NCI-H82 treated with DMSO at 0.1 percent for 48 hours (cell line): Measurements from ENCODE around the gene PTPN6.

Experiments used
- DNase-seq: peaks from one replicate; lab custom pipeline; 2025; ENCODE audit not compliant: unreplicated experiment; lab: John Stamatoyannopoulos, UW

Gene PTPN6

DNA sequence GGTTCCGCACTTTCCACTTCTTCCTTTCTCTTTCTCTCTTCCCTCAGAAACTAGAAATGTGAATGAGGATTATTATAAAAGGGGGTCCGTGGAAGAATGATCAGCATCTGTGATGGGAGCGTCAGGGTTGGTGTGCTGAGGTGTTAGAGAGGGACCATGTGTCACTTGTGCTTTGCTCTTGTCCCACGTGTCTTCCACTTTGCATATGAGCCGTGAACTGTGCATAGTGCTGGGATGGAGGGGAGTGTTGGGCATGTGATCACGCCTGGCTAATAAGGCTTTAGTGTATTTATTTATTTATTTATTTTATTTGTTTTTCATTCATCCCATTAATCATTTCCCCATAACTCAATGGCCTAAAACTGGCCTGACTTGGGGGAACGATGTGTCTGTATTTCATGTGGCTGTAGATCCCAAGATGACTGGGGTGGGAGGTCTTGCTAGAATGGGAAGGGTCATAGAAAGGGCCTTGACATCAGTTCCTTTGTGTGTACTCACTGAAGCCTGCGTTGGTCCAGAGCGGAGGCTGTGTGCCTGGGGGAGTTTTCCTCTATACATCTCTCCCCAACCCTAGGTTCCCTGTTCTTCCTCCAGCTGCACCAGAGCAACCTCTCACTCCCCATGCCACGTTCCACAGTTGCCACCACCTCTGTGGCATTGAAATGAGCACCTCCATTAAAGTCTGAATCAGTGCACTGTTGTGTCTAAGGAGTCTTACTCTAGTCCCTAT lies 28.0 kb upstream of the PTPN6 start:
- no peak for DNase-seq

DNA sequence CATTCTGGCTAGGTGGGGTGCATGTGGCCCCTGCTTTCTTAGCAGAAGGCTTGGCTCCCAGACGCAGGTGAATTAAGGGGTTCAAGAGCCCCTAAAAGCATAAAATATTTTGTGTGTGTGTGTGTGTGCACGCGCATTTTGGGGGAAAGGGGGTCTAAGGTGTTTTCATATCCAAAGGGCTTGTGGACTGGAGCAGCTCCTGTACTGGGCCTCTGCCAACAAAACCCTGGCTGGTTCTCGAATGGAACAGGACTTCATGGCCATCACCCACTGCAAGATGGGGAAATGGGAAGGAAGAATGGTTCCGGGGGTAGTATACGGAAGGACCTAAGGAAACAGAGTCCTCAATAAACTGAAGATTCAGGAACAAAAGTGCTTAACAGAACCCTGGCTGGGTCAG lies 27.3 kb upstream of the PTPN6 start:
- no peak for DNase-seq

DNA sequence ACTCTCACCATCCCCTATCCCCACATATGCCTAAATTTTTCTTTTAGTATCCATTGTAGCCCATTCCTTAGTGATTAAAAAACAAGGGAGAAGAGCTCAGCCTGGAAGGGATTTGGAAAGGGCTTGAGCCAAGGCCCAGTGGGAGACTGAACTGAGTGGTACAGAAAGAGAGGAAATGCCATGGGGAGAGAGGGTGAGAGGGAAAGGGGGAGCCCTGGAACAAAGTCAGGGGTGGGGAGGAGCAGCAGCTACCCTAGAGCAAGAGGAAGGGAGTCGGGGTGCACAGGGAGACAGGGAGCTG lies 26.0 kb upstream of the PTPN6 start:
- no peak for DNase-seq

DNA sequence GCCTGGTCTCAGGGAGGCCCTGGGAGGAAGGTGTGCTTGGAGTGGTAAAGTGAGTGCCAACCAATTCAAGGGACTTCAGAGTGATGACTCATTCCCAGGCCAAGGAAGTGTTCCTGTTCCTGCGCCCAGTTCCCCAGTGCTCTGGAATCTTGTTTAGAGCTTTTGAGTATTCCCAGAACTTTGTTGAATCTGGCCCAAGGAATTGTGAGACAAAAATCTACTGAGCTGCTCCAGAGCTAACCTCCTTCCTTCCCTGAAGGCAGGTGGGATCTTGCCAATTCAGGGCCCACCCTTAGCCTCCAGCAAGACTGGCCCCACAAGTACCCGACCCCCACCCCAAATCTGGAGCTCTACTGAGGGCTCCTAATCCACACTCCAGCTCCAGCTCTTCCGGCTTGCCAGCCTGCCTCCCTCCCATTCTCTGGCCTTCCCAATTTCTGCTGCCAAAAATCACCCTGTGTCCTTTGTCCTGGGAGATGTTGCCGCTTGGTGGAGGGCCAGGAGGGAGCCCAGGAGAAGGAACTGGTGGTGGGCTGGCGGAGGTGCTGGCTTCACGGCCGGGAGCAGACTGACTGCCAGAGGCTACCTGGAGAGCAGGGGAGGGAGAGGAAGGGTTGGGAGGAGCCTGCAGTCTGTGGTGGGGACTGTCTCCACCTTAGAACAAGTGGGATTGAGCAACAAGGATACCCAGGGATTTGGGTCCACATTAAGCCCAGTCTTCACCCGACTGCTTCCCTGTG lies 25.4 kb upstream of the PTPN6 start:
- no peak for DNase-seq

DNA sequence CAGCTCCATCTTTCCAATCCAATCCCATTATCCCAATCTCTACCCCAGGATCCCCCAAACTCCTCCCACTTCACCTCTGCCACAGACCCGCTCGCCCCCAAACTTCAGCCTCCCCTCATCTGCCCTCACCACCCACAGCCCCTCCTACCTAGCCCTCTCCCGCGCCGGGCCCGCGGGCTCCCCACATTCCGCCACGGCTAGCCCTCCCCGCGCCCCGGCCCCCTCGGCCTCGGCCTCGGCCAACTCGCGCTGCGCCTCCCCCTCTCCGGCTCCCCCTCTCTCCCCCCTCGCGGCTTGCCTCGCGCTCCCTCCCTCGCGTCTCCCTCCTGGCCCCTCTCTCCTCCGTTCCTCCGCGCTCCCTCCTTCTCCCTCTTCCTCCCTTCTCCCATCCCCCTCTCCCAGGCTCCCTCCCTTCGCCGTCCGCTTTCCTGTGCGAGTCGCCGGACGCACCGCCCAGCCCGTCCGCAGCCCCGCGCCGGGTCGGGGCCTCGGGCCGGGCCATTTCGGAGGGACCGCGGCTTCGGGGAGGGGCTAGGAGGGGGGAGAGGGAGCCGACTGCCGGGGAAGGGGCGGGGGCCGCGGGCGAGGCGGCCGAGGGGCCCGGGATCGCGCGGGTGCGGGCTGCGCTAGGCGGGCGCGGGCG lies 23.7 kb upstream of the PTPN6 start, which contains the start of gene ATN1:
ATN1 (plus strand) TSS at position 581 of the 643 bp plus-strand sequence. CDS start 6,043 bp downstream, outside the sequence.
- DNase-seq, result peak; percentile 63

DNA sequence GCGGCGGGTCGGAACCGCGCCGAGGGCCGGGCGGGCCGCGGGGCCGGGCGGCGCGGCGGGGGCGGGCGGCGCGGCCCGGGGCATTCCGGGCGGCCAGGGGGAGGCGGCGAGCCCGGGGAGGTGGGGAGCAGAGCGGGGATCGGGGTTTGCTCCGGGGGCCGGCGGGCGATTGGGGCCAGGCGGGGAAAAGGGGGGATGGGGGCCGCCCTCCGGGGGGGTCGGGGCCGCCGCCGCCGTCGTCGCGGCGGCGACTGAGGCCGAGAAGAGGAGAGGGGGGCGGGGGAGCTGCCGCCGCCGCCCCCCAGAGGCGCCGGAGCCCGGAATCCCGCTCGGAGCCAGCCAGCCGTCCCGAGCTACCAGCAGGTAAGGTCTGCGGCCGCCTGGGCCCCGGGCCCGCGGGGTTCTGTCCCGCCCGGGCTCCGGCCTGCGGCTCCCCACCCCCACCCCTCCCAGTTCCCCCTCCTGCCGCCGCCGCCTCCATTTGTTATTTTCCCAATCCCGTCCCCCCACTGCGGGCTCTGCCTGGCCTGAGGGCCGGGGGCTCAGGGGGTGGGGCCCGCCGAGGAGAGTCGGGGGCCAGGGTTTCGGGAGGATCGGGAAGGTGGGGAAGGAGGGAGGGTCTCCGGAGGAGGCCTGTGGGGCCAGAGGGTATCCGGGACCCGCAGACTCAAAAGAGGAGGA lies 23.0 kb upstream of the PTPN6 start:
- DNase-seq, result no peak

DNA sequence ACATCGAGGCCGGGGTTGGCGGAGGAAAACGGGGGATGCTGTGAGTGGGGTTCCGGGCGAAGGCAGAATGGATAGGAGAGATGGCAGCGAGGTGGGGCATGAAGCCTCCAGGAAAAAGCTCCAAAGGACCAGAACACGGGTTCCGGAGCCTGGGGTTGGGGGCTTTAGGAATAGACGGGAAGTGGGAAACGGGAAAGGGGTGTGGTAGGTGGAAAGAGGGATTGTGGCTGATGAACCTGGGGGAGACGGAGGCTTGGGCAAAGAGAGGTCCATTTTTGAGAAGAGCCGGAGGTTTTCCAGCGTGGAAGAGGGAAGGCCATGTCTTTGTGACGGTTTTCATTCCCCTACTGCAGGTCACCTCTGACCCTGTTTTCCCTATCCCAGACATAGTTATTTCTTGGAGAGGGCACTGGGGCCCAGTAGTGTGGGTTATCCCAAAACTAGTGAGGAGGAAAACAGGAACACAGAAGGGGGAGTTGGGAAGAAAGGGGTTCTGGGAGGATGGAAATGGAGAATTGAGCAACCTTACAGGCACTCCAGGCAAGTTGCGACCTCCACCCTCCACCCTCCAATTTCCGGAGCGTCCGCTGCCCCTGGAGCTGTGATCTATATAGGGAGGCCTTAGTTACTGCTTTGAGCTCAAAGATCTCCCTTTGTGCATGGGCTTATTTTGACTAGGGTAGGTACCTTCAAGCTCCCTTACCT lies 22.3 kb upstream of the PTPN6 start:
- DNase-seq, result no peak

DNA sequence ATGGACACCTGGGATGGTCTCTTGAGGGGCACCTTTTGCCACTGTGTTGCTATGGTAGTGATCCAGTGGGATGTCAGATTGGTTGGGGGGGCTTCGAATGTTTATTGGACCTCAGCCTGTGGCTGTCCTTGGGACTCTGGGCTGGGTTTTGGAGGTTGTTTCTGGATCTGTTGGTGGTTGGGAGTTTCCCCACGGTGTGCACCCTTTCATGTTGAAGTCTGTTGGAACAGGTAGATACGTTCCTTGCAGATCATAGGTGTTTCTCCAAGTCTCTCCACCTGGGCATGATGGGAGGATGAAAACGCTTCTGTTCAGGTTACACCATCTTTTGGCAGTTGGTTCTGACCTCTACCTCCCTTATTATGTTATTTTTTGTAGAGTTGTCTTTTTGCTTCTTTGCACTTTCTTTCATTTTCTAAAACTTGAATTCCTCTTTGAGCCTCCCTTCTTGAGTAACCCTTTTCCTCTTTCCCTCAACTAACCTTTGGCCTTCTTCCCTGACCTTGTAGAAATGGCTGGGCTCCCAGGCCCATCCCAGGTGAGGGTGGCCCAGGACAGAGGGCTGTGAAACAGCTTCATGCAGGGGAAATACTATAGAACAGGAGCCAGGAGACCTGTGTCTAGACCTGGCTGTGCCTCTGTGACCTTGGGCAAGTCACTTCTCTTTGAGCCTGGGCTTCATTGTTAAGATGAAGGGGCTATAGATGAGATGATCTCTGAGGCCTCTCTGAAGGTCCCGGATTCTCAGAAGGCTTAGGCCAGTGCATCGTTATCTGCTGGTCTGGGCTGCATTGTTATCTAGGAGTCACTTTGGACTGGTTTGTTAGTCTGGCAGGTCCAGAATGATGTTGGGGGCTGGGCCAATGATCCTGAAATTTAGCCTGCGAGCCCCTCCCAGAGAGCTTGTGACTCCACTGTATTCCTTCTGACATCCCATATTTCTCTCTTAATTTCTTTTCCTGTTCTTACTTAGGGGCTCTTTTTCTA lies 21.4 kb upstream of the PTPN6 start:
- DNase-seq, result no peak

DNA sequence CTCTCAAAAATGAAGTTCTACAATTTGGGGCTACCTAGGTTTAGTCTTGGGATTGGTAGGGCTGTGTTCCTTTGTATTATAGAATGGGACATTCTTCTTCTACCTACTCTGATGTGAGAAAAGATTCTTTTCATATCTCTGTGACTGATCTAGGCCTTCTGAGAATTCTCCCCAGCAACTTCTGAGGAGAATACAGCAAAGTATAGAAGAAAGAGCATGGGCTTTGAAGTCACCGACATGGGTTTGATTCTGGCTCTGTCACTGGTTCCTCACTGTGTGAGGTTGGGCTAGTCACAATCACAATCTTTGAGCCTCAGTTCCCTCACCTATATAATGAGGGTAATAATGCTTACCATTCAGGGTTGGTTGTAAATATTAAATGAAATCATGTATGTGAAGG lies 18.4 kb upstream of the PTPN6 start:
- DNase-seq, result no peak

DNA sequence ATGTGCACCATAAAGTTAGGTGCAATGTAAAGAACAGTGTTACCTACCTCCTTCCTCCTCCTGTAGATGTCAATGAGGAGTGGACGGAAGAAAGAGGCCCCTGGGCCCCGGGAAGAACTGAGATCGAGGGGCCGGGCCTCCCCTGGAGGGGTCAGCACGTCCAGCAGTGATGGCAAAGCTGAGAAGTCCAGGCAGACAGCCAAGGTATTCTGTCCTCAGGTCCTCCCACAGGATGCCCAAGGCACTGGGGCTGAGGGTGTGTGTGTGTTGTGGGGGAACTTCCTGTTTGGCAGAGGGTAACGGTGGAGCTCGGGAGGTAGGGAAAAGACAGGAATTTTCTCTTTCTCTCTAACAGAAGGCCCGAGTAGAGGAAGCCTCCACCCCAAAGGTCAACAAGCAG lies 17.0 kb upstream of the PTPN6 start:
- DNase-seq, result no peak

DNA sequence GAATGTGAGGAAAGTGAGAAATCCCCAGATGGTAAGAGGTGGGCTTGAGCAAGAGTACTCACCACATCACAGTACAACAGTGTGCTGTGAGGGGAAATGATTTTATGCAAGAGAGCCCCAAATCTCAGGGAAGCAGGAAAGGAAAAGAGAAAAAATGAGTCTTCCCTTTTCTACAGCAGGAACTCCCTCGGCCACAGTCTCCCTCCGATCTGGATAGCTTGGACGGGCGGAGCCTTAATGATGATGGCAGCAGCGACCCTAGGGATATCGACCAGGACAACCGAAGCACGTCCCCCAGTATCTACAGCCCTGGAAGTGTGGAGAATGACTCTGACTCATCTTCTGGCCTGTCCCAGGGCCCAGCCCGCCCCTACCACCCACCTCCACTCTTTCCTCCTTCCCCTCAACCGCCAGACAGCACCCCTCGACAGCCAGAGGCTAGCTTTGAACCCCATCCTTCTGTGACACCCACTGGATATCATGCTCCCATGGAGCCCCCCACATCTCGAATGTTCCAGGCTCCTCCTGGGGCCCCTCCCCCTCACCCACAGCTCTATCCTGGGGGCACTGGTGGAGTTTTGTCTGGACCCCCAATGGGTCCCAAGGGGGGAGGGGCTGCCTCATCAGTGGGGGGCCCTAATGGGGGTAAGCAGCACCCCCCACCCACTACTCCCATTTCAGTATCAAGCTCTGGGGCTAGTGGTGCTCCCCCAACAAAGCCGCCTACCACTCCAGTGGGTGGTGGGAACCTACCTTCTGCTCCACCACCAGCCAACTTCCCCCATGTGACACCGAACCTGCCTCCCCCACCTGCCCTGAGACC lies 15.6 kb upstream of the PTPN6 start:
- no peak for DNase-seq

DNA sequence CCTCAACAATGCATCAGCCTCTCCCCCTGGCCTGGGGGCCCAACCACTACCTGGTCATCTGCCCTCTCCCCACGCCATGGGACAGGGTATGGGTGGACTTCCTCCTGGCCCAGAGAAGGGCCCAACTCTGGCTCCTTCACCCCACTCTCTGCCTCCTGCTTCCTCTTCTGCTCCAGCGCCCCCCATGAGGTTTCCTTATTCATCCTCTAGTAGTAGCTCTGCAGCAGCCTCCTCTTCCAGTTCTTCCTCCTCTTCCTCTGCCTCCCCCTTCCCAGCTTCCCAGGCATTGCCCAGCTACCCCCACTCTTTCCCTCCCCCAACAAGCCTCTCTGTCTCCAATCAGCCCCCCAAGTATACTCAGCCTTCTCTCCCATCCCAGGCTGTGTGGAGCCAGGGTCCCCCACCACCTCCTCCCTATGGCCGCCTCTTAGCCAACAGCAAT lies 14.9 kb upstream of the PTPN6 start:
- DNase-seq, result no peak

DNA sequence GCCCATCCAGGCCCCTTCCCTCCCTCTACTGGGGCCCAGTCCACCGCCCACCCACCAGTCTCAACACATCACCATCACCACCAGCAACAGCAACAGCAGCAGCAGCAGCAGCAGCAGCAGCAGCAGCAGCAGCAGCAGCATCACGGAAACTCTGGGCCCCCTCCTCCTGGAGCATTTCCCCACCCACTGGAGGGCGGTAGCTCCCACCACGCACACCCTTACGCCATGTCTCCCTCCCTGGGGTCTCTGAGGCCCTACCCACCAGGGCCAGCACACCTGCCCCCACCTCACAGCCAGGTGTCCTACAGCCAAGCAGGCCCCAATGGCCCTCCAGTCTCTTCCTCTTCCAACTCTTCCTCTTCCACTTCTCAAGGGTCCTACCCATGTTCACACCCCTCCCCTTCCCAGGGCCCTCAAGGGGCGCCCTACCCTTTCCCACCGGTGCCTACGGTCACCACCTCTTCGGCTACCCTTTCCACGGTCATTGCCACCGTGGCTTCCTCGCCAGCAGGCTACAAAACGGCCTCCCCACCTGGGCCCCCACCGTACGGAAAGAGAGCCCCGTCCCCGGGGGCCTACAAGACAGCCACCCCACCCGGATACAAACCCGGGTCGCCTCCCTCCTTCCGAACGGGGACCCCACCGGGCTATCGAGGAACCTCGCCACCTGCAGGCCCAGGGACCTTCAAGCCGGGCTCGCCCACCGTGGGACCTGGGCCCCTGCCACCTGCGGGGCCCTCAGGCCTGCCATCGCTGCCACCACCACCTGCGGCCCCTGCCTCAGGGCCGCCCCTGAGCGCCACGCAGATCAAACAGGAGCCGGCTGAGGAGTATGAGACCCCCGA lies 14.3 kb upstream of the PTPN6 start:
- no peak for DNase-seq

DNA sequence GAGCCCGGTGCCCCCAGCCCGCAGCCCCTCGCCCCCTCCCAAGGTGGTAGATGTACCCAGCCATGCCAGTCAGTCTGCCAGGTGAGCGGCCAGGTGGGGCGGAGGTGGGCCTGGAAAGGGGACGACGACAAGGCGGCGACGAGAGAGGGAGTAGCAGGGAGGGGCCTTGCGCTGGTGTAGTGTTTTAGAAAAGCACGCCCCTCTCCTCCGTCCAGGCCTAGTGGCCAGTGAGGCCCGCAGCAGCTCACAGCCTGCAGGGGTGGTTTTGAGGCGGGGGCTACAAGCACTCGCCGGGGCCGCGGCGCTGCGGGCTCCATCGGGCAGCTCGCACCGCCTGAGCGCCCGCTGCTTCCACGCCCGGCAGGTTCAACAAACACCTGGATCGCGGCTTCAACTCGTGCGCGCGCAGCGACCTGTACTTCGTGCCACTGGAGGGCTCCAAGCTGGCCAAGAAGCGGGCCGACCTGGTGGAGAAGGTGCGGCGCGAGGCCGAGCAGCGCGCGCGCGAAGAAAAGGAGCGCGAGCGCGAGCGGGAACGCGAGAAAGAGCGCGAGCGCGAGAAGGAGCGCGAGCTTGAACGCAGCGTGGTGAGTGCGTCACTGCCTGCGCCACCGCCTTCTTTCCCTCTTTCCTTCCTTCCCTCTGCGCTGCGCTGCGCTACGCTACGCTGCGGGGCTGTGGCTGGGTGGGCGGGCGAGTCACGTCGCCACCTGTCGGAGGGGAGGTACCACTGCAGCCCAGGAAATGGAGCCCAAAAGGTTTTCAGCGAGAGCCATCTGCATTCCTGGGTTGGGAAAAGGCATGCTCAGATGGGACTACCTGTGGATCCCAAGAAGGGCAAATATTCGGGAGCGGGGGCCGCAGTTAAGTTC lies 13.4 kb upstream of the PTPN6 start:
- peak; percentile 91 for DNase-seq

DNA sequence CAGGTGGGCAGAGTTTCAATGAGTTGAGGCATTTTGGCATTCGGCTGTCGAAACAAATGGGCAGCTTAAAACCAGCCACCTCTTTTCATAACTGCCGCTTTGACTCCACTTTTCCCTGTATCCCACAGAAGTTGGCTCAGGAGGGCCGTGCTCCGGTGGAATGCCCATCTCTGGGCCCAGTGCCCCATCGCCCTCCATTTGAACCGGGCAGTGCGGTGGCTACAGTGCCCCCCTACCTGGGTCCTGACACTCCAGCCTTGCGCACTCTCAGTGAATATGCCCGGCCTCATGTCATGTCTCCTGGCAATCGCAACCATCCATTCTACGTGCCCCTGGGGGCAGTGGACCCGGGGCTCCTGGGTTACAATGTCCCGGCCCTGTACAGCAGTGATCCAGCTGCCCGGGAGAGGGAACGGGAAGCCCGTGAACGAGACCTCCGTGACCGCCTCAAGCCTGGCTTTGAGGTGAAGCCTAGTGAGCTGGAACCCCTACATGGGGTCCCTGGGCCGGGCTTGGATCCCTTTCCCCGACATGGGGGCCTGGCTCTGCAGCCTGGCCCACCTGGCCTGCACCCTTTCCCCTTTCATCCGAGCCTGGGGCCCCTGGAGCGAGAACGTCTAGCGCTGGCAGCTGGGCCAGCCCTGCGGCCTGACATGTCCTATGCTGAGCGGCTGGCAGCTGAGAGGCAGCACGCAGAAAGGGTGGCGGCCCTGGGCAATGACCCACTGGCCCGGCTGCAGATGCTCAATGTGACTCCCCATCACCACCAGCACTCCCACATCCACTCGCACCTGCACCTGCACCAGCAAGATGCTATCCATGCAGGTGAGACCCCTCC lies 12.6 kb upstream of the PTPN6 start:
- no peak for DNase-seq

DNA sequence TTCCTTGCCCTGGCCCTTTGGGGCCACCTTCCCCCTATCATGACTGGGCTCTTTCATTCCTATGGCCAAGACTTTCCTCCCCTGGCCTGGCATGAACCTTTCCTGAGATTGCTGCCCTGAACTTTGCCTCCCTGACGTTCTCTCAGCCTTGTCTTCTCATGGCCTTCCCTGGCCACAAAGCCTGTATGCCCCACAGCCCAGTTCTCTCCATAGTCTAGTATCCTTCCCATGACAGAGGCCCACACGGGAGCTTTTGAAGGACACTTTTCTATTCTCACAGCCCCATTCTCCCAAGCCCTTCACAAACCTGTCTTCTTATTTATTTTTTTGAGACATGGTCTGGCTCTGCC lies 12.0 kb upstream of the PTPN6 start:
- no peak for DNase-seq
